Activated T-helper 17 cell treated with anti-CD3 and anti-CD28 coated beads, Interleukin-2, amount 50 U/mL, for 72 hours (primary cell): Measurements from ENCODE around the gene ANXA4. TPM values are rescaled to one million over a fixed set of nuclear protein-coding genes. Genes with fewer than 3 reads are reported as not detected.

Experiments
- ATAC-seq: fragments of 150-1000 bp; cut with Tn5 transposase; replicated peaks from 2 replicates; pipeline ENCODE4 v1.10.0; 2021; ENCODE audit warnings: mild to moderate bottlenecking, moderate library complexity
- H3K27ac Mint-ChIP-seq: one replicate; pipeline ENCODE4 v1.8.0; 2022; ENCODE audit warnings: mixed read lengths
- H3K27me3 Mint-ChIP-seq: one replicate; pipeline ENCODE4 v1.8.0; 2022; ENCODE audit warnings: mixed read lengths
- H3K36me3 Mint-ChIP-seq: one replicate; pipeline ENCODE4 v1.8.0; 2022; ENCODE audit warnings: low read depth, mild to moderate bottlenecking, mixed read lengths
- H3K4me1 Mint-ChIP-seq: one replicate; pipeline ENCODE4 v1.8.0; 2022; ENCODE audit warnings: mixed read lengths
- H3K4me3 Mint-ChIP-seq: one replicate; pipeline ENCODE4 v1.8.0; 2022; ENCODE audit warnings: mild to moderate bottlenecking, mixed read lengths
- H3K9me3 Mint-ChIP-seq: one replicate; pipeline ENCODE4 v1.8.0; 2022; ENCODE audit warnings: mixed read lengths
- total RNA-seq, 2 donors: library from RNA; stranded (reverse); gene quantifications; one replicate each; pipeline ENCODE4 v1.2.3, GENCODE V29; 2022

The ANXA4 gene
- total RNA-seq, 2 donors from 2014 or later, result 31.5 to 33.0 TPM

DNA sequence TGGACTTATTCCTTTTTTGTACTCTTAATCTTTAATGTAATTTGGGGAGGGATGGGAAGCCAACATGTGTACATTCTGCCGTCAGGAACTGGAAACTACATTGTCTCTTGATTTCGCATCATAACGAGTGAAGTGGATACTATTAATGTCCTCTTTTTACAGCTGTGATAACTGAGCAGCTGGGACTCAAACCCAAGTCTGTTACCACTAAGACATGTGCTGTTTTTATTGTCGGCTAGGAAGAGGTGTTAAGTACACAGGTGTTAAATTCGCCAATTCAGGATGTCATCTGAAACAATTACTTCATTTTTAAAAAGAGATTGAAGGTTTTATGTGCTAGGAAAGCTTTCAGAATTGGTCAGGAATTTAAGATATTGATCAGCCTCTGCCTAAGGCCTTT is 94.4 kb downstream of the ANXA4 start:
- ATAC-seq, result no peak
- H3K36me3 Mint-ChIP-seq, result peaks cover 82% of the 10 kb centered on the region
- peak overlapping the region; percentile 52 for H3K27ac Mint-ChIP-seq
- no peaks in the 10 kb centered on the region for H3K9me3 Mint-ChIP-seq
- H3K4me1 Mint-ChIP-seq, result peaks cover 33% of the 10 kb centered on the region
- H3K27me3 Mint-ChIP-seq, result no peaks in the 10 kb centered on the region
- peak overlapping the region; percentile 2 for H3K4me3 Mint-ChIP-seq

DNA sequence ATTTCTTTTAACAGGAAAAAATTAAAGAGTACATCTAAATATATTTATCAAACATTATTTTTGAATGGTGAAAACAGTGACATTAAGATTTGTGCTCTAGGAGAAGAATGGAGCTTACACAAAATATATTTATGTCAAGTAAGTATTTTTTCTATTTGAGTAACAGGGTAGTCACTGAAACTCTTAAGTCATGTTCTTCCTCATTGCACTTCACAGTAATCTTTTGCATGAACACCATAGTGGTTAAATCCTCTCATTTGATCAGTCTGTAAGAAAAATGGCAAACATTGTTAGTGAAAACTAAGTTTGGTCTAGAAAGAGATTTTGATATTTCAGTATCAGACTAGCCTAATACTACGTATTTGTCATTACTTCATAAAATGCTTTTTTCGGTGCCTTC is 95.6 kb downstream of the ANXA4 start:
- ATAC-seq, result peak; percentile 66
- no peaks in the 10 kb centered on the region for H3K27me3 Mint-ChIP-seq
- H3K4me1 Mint-ChIP-seq, result peaks cover 27% of the 10 kb centered on the region

DNA sequence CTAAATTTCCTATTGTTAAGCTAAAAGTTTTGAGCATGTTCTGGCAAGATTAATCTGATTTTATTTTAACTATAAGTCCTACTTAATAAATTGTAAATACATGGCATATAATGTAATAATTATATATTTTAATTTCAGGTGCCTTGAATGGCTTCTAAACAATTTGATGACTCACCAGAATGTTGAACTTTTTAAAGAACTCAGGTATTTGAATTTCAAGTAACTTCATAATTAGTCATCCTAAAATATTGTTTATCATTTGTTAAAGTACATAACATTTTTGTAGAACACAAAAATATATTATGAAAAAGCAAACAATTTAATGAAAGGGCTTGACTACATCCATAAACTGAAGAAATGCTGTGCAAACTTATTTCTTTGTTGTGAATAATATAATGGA is 102.1 kb downstream of the ANXA4 start:
- Mint-ChIP-seq H3K4me1 (no peaks in the 10 kb centered on the region), H3K27ac (no peak overlapping the region), H3K27me3 (no peaks in the 10 kb centered on the region), H3K36me3 (peaks cover 79% of the 10 kb centered on the region), H3K4me3 (no peak overlapping the region), H3K9me3 (no peaks in the 10 kb centered on the region)
- ATAC-seq, result no peak

More for the DNA sequence above, 95.6 kb downstream of the ANXA4 start:
- Mint-ChIP-seq H3K9me3 (no peaks in the 10 kb centered on the region), H3K4me3 (no peak overlapping the region), H3K27ac (no peak overlapping the region), H3K36me3 (peaks cover 80% of the 10 kb centered on the region)

DNA sequence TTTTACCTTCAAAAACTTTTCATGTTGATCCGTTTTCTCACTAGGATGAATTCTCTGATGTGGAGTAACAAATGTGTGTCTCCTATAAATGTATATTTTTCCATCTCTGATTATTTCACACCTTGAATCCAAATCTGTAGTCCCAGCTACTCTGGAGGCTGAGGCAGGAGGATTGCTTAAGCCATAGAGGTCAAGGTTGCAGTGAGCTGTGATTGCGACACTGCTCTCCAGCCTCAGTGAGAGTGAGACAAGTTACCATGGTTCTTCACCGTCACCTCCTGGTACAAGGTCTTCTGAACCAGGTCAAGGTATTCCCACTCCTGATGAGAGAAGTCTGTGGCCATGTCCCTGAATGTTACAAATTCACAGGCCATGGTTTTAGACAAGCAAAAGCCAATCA is 102.6 kb downstream of the ANXA4 start:
- no peak for ATAC-seq

DNA sequence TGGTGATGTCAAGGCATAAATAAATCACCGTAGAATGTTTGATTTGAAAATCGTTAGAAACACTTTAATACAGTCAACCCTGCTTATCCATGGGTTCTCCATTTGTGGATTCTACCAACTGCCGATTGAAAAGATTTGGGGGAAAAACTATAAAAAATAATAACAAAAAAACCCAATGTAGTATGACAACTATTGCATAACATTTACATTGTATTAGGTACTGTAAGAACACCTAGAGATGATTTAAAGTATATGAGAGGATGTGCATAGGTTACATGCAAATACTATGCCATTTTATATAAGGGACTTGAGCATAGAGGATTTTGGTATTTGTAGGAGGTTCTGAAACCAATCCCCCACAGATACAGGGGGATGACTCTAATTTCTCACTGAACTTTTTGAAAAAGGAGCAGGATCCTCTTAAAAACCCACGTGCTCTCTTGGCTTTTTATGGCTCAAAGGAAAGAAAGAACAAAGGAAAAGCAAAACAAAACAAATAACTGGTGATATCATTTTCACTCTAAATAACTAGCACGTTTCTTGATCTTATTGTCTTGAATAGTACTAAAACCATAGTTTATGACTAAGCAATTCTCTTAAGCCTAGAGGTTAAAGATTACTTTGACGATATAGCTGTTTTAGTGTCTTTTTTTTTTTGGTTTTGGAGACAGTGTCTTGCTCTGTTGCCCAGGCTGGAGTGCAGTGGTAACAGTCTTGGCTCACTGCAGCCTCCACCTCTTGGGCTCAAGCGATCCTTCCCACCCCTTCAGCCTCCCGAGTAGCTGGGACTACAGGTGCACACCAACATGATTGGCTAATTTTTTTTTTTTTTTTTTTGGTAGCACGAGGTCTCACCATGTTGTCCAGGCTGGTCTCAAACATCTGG is 104.5 kb downstream of the ANXA4 start:
- ATAC-seq, result no peak
- H3K36me3 Mint-ChIP-seq, result peaks cover 80% of the 10 kb centered on the region
- H3K27me3 Mint-ChIP-seq, result no peaks in the 10 kb centered on the region
- H3K9me3 Mint-ChIP-seq, result no peaks in the 10 kb centered on the region
- no peaks in the 10 kb centered on the region for H3K4me1 Mint-ChIP-seq
- peak overlapping the region; percentile 59 for H3K27ac Mint-ChIP-seq
- no peak overlapping the region for H3K4me3 Mint-ChIP-seq

More for the DNA sequence above, 102.6 kb downstream of the ANXA4 start:
- H3K27me3 Mint-ChIP-seq, result no peaks in the 10 kb centered on the region
- H3K9me3 Mint-ChIP-seq, result no peaks in the 10 kb centered on the region
- H3K36me3 Mint-ChIP-seq, result peaks cover 76% of the 10 kb centered on the region
- no peak overlapping the region for H3K27ac Mint-ChIP-seq
- no peaks in the 10 kb centered on the region for H3K4me1 Mint-ChIP-seq
- no peak overlapping the region for H3K4me3 Mint-ChIP-seq

DNA sequence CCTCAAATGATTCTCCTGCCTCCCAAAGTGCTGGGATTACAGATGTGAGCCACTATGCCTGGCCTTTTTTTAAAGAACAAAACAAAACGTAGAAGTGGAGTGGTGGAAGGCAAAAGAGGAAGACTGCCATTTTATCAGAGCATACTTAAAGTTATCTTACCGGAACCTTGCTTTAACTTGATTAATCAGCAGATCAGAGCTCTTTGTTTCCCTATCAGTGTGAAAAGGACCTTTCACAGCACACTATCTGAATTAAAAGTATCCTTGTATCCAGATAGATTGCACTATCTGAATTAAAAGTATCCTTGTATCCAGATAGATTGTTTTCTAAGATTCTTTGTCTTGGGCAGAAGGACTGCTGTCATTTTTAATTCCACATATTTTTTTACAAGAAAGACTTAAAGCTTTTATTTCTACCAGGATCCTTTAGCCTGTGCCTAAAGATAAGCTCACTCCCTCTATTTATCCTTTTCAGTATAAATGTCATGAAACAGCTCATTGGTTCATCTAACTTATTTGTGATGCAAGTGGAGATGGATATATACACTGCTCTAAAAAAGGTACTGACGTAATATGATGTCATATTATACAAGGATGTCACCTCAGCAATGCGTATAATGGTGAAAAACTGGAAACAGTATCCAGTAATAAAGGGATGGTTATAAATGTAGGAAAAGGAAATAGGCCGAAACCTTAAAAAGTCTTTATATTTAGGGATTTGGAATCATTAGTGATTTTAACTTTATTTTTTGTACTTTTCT is 105.3 kb downstream of the ANXA4 start:
- H3K27ac Mint-ChIP-seq, result peak overlapping the region; percentile 59
- H3K9me3 Mint-ChIP-seq, result no peaks in the 10 kb centered on the region
- H3K4me3 Mint-ChIP-seq, result no peak overlapping the region
- H3K4me1 Mint-ChIP-seq, result no peaks in the 10 kb centered on the region
- no peak for ATAC-seq
- no peaks in the 10 kb centered on the region for H3K27me3 Mint-ChIP-seq
- H3K36me3 Mint-ChIP-seq, result peaks cover 79% of the 10 kb centered on the region

DNA sequence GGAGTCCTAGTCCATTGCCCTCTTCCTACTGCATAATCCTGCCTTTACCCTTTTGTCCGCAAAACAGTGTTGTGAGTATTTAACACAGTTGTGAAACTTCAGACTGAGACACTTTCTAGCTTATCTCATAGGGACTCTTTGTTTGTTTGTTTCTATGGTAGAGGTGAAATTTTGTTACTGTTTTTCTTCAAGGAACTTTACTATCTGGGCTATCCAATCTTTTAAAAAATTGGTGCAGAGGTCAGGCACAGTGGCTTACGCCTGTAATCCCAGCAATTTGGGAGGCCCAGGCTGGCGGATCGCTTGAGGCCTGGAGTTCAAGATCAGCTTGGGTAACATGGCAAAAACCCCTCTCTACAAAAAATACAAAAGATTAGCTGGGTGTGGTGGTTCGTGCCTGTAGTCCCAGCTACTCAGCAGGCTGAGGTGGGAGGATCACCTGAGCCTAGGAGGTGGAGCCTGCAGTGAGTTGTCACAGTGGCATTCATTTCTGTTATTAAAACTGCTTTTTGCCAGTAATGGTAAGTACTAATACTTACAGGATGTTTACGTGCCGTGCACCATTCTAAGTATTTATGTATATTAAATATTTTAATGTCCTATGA is 106.4 kb downstream of the ANXA4 start:
- Mint-ChIP-seq H3K4me1 (no peaks in the 10 kb centered on the region), H3K9me3 (no peaks in the 10 kb centered on the region), H3K36me3 (peaks cover 82% of the 10 kb centered on the region), H3K27ac (no peak overlapping the region), H3K4me3 (no peak overlapping the region), H3K27me3 (no peaks in the 10 kb centered on the region)
- no peak for ATAC-seq

DNA sequence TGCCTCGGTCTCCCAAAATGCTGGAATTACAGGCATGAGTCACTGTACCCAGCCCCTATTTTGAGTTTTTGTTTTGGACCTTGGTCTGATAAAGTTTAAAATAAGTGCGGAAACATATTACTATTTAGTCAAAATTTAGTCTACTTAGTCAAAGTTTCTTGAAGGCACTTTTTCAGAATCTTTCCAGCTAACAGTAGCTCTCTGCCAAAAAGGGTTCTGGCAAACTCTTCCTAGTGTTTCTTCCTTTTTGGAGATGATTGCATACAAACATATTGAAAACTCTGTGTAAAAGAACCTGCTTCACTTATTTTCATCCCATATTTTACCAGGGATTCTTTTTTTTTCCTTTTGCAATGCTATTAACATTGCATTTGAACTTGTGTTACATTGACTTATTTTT is 116.3 kb downstream of the ANXA4 start:
- peaks cover 59% of the 10 kb centered on the region for H3K36me3 Mint-ChIP-seq
- H3K27me3 Mint-ChIP-seq, result no peaks in the 10 kb centered on the region
- no peak for ATAC-seq
- no peak overlapping the region for H3K27ac Mint-ChIP-seq
- no peaks in the 10 kb centered on the region for H3K4me1 Mint-ChIP-seq
- H3K9me3 Mint-ChIP-seq, result no peaks in the 10 kb centered on the region
- no peak overlapping the region for H3K4me3 Mint-ChIP-seq

DNA sequence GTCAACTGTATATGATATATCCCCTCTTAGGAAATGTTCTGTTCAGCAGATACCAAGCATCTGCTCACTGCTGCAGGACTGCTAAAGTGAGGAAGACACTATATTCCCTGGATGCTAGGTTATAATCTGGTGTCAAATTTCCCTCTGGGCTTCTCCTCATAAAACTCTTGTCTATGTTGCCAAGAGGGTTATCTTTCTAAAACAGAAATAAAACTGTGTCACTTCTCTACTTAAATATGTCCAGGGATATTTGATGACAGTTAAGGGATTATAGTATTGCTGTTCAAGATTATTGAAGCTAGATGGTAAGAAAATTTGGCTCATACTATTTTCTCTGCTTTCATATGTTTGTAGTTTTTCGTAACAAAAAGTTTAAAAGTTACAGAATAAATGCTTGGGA is 121.4 kb downstream of the ANXA4 start:
- H3K4me1 Mint-ChIP-seq, result peaks cover 6% of the 10 kb centered on the region
- H3K27ac Mint-ChIP-seq, result no peak overlapping the region
- H3K27me3 Mint-ChIP-seq, result no peaks in the 10 kb centered on the region
- no peaks in the 10 kb centered on the region for H3K9me3 Mint-ChIP-seq
- no peak for ATAC-seq
- H3K4me3 Mint-ChIP-seq, result no peak overlapping the region
- H3K36me3 Mint-ChIP-seq, result peaks cover 67% of the 10 kb centered on the region

Other genes starting within 250 kb of the ANXA4 start
- 100 to 1,000 TPM in 1 of 2 donors, 10 to 100 TPM in 1; 94.3 to 203 TPM for gene AAK1, start 98.4 kb upstream of the ANXA4 start, total RNA-seq
- 10 to 100 TPM; 20.8 to 24.1 TPM for gene GMCL1, start 87.5 kb downstream of the ANXA4 start, total RNA-seq
- 10 to 100 TPM; 54.9 to 60.1 TPM for gene SNRNP27, start 151.8 kb downstream of the ANXA4 start, total RNA-seq
- 10 to 100 TPM; 14.8 to 40.6 TPM for gene MXD1, start 173.0 kb downstream of the ANXA4 start, total RNA-seq
- gene ASPRV1, start 219.5 kb downstream of the ANXA4 start, total RNA-seq, result 1 to 10 TPM in 1 of 2 donors, under 1 TPM in 1; 0.73 to 3.4 TPM